ENCODE results near the gene SLC27A5. TPM values are rescaled to one million over a fixed set of nuclear protein-coding genes. Genes with fewer than 3 reads are reported as not detected.

The SLC27A5 gene
- total and polyA plus RNA-seq, 9 of the 15 experiments (the other 6 are each of a cell fraction or from before 2014, with no cell fraction given): 42.2 to 318 (median 64.7) TPM

DNA sequence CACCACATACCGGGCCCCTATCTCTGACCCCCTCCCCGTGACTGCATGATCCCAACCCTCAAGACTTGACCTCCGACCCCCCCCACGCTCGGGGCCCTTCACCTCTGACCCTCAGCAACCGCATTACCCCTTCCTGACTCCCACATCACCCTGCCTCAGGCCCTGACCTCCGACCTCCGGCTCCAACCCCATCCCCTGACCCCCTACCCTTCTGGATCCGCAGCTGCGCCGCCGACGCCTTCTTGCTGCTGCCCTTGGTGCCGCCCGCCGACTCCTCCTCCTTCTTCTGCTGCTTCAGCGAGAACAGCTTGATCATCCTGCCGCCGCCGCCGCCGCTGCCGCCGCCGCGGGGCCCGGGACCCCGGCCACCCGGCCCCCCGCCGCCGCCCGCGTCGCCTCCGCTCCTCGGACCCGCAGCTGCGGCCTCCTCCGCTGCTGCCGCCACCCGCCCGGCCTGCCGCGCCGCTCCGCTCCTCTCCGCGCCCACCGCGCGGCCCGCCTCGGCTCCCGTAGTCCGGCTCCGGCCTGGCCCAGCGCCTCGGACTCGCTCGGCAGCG, 46.4 kb upstream of the SLC27A5 start, which contains the start of gene UBE2M (continued):
- TF ChIP-seq HDAC1 (IDR thresholded peaks at IDR 0.05) (peak in 1 of 2 experiments; percentile 83; a peak in 2 of 4 replicates), HDGF (IDR thresholded peaks at IDR 0.05) (0 out of 2 replicates have a peak, but pooled peaks have one; percentile 59), SMARCA4 (IDR thresholded peaks at IDR 0.05) (0 out of 2 replicates have a peak, but pooled peaks have one; percentile 31), NFRKB (IDR thresholded peaks at IDR 0.05; ENCODE audit: low read depth) (peak; percentile 20; the same call in 1 of the 2 replicates), ZNF316 (IDR thresholded peaks at IDR 0.05) (peak; percentile 38), TCF3 (CRISPR knock-in tag; IDR thresholded peaks at IDR 0.05) (peak; percentile 38; the same call in 1 of the 2 replicates), FOXA1 (IDR thresholded peaks at IDR 0.05; ENCODE audit: borderline replicate concordance) (no peak), BRD4 (IDR thresholded peaks at IDR 0.05) (no peak), EGR1 (conservative IDR thresholded peaks at IDR 0.05) (peak; percentile 69), CXXC5 (CRISPR knock-in tag; IDR thresholded peaks at IDR 0.05) (peak; percentile 65), RBBP5 (IDR thresholded peaks at IDR 0.05; ENCODE audit: borderline replicate concordance, insufficient read depth, low read length, poor library complexity, severe bottlenecking) (peak; percentile 62), SOX6 (IDR thresholded peaks at IDR 0.05) (no peak)
- TF ChIP-seq, protein P1, sequence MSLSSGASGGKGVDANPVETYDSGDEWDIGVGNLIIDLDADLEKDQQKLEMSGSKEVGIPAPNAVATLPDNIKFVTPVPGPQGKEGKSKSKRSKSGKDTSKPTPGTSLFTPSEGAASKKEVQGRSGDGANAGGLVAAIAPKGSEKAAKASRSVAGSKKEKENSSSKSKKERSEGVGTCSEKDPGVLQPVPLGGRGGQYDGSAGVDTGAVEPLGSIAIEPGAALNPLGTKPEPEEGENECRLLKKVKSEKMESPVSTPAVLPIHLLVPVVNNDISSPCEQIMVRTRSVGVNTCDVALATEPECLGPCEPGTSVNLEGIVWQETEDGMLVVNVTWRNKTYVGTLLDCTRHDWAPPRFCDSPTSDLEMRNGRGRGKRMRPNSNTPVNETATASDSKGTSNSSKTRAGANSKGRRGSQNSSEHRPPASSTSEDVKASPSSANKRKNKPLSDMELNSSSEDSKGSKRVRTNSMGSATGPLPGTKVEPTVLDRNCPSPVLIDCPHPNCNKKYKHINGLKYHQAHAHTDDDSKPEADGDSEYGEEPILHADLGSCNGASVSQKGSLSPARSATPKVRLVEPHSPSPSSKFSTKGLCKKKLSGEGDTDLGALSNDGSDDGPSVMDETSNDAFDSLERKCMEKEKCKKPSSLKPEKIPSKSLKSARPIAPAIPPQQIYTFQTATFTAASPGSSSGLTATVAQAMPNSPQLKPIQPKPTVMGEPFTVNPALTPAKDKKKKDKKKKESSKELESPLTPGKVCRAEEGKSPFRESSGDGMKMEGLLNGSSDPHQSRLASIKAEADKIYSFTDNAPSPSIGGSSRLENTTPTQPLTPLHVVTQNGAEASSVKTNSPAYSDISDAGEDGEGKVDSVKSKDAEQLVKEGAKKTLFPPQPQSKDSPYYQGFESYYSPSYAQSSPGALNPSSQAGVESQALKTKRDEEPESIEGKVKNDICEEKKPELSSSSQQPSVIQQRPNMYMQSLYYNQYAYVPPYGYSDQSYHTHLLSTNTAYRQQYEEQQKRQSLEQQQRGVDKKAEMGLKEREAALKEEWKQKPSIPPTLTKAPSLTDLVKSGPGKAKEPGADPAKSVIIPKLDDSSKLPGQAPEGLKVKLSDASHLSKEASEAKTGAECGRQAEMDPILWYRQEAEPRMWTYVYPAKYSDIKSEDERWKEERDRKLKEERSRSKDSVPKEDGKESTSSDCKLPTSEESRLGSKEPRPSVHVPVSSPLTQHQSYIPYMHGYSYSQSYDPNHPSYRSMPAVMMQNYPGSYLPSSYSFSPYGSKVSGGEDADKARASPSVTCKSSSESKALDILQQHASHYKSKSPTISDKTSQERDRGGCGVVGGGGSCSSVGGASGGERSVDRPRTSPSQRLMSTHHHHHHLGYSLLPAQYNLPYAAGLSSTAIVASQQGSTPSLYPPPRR (CRISPR knock-in tag; IDR thresholded peaks at IDR 0.05; ENCODE audit: borderline replicate concordance): peak; percentile 88
- TF ChIP-seq, protein P2, sequence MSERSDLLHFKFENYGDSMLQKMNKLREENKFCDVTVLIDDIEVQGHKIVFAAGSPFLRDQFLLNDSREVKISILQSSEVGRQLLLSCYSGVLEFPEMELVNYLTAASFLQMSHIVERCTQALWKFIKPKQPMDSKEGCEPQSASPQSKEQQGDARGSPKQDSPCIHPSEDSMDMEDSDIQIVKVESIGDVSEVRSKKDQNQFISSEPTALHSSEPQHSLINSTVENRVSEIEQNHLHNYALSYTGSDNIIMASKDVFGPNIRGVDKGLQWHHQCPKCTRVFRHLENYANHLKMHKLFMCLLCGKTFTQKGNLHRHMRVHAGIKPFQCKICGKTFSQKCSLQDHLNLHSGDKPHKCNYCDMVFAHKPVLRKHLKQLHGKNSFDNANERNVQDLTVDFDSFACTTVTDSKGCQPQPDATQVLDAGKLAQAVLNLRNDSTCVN (CRISPR knock-in tag; IDR thresholded peaks at IDR 0.05): 0 out of 2 replicates have a peak, but pooled peaks have one; percentile 45
- TF ChIP-seq, protein P3, sequence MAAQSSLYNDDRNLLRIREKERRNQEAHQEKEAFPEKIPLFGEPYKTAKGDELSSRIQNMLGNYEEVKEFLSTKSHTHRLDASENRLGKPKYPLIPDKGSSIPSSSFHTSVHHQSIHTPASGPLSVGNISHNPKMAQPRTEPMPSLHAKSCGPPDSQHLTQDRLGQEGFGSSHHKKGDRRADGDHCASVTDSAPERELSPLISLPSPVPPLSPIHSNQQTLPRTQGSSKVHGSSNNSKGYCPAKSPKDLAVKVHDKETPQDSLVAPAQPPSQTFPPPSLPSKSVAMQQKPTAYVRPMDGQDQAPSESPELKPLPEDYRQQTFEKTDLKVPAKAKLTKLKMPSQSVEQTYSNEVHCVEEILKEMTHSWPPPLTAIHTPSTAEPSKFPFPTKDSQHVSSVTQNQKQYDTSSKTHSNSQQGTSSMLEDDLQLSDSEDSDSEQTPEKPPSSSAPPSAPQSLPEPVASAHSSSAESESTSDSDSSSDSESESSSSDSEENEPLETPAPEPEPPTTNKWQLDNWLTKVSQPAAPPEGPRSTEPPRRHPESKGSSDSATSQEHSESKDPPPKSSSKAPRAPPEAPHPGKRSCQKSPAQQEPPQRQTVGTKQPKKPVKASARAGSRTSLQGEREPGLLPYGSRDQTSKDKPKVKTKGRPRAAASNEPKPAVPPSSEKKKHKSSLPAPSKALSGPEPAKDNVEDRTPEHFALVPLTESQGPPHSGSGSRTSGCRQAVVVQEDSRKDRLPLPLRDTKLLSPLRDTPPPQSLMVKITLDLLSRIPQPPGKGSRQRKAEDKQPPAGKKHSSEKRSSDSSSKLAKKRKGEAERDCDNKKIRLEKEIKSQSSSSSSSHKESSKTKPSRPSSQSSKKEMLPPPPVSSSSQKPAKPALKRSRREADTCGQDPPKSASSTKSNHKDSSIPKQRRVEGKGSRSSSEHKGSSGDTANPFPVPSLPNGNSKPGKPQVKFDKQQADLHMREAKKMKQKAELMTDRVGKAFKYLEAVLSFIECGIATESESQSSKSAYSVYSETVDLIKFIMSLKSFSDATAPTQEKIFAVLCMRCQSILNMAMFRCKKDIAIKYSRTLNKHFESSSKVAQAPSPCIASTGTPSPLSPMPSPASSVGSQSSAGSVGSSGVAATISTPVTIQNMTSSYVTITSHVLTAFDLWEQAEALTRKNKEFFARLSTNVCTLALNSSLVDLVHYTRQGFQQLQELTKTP (IDR thresholded peaks at IDR 0.05; ENCODE audit: low read depth in 1 of 2, partially characterized antibody in 2 of 2): peak in 1 of 2 experiments; percentile 49

Data from K562 (cell line).